GM20431 (cell line): ENCODE measurements around the gene ST6GALNAC4.

Experiments
- in situ Hi-C: fragments of 300-500 bp; cut with MseI, MboI; formaldehyde crosslinking; loops from one replicate; pipeline ENCODE4 v1.15.0; 2020; ENCODE audit warnings: low sequenced_read_pairs; ENCODE audit not compliant: unreplicated experiment

ST6GALNAC4 gene

GRCh38 chr9:127931092-127931881, 14.4 kb upstream of the ST6GALNAC4 start:
- in situ Hi-C loops, result no loop called here

GRCh38 chr9:127930231-127931091, 13.6 kb upstream of the ST6GALNAC4 start, which contains the start of gene PIP5KL1:
Gene PIP5KL1, minus strand, starts transcription at chr9:127930777. Its CDS starts 25 bp downstream, at chr9:127930752.
- in situ Hi-C loops, result no loop called here

GRCh38 chr9:127929625-127929979, 12.8 kb upstream of the ST6GALNAC4 start:
- in situ Hi-C loops, result no loop called here

- in situ Hi-C loops, result no loop called here
Observed at GRCh38 chr9:127928676-127929624, 12.1 kb upstream of the ST6GALNAC4 start.

- in situ Hi-C loops, result no loop called here
Observed at GRCh38 chr9:127927988-127928675, 11.3 kb upstream of the ST6GALNAC4 start.

GRCh38 chr9:127927201-127927987, 10.6 kb upstream of the ST6GALNAC4 start:
- in situ Hi-C loops, result no loop called here

- in situ Hi-C loops, result no loop called here
Observed at GRCh38 chr9:127926906-127927200, 10.0 kb upstream of the ST6GALNAC4 start.

GRCh38 chr9:127925959-127926905, 9.4 kb upstream of the ST6GALNAC4 start:
- in situ Hi-C loops, result no loop called here

- in situ Hi-C loops, result no loop called here
Observed at GRCh38 chr9:127924736-127925444, 8.0 kb upstream of the ST6GALNAC4 start.

- in situ Hi-C loops, result no loop called here
Observed at GRCh38 chr9:127923771-127924170, 6.9 kb upstream of the ST6GALNAC4 start.

- in situ Hi-C loops, result no loop called here
Observed at GRCh38 chr9:127923046-127923445, 6.2 kb upstream of the ST6GALNAC4 start.

GRCh38 chr9:127921557-127922120, 4.8 kb upstream of the ST6GALNAC4 start:
- in situ Hi-C loops, result no loop called here

GRCh38 chr9:127920794-127921193, 4.0 kb upstream of the ST6GALNAC4 start:
- in situ Hi-C loops, result no loop called here

GRCh38 chr9:127919253-127919815, 2.5 kb upstream of the ST6GALNAC4 start:
- in situ Hi-C loops, result no loop called here

GRCh38 chr9:127918183-127919107, 1.6 kb upstream of the ST6GALNAC4 start:
- in situ Hi-C loops, result no loop called here

- in situ Hi-C loops, result no loop called here
Observed at GRCh38 chr9:127917603-127918002, 762 bp upstream of the ST6GALNAC4 start.
